Activated naive CD8-positive, alpha-beta T cell treated with anti-CD3 and anti-CD28 coated beads, Interleukin-2, amount 50 U/mL, for 16 hours (primary cell): ENCODE results near the gene CALM1.

Experiments
- DNase-seq: peaks from one replicate; pipeline ENCODE4 v3.0.0-alpha.2; 2020; ENCODE audit warnings: low read depth, low spot score

Gene CALM1

DNA sequence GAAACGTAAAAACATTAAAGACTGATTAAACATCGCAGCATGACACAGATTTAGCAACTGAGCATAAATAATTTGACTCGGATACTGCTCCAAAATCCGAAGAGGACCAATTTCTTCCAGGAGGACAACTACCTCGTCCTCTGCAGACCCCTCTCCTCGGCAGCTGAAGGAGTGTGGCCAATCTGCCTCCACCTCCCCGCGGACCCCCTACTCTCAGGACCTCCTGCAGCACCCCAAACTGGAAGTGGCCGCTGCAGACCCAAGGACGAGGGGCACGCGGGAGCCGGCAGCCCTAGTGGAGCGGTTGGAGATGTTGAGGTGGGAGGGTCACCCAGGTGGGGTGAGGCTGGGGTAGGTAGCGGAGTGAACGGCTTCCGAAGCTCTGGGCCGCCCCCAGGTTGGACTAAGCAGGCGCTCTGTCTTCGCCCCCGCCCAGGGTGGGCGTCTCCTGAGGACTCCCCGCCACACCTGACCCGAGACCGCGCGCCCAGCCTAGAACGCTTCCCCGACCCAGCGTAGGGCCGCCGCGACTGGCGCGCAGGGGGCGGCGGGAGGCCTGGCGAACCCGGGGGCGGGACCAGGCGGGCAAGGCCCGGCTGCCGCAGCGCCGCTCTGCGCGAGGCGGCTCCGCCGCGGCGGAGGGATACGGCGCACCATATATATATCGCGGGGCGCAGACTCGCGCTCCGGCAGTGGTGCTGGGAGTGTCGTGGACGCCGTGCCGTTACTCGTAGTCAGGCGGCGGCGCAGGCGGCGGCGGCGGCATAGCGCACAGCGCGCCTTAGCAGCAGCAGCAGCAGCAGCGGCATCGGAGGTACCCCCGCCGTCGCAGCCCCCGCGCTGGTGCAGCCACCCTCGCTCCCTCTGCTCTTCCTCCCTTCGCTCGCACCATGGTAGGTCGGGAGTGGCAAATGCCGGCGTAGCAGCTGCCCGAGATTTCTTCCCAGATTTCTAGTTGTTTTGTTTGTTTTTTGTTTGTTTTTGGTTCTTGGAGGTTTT lies at the start of gene CALM1:
Gene CALM1, plus strand, starts transcription at position 689 of the 999 bp plus-strand sequence. Its CDS starts 202 bp downstream, at position 891.
- DNase-seq, result peak; percentile 93

DNA sequence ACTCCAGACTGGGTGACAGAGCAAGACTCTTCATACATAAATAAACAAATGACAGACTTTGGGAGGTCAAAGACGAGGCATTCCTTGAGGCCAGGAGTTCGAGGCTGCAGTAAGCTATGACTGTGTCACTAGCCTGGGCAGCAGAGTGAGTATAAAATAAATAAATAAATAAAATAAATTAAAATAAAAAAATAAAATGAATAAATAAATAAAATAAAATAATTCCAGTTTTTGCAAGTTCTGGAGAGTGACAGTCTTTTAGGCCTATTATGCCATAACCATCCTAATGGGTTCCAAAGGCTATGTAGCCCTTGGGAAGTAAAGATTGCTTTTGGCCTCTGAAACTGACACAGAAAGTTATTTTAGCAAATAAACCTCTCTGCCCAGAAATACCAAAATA lies 48.6 kb upstream of the CALM1 start:
- no peak for DNase-seq

DNA sequence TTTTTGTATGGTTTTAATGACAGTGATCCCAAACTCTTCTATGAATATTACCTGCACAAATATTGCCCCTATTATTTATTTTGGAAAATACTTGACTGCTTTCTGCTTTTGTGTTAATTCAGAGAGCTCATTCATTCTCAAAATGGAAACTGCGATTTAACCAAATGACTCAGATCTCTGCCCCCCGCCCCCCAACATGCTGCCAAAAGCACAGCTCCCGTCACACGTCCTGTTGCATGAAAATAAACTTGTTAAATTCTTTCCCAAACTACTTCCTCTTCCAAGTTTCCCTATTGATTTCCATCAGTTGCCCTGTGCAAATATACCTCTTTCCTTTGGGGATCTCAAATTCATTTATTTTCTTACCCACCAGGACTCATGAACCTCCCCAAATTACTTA lies 47.1 kb upstream of the CALM1 start:
- no peak for DNase-seq

DNA sequence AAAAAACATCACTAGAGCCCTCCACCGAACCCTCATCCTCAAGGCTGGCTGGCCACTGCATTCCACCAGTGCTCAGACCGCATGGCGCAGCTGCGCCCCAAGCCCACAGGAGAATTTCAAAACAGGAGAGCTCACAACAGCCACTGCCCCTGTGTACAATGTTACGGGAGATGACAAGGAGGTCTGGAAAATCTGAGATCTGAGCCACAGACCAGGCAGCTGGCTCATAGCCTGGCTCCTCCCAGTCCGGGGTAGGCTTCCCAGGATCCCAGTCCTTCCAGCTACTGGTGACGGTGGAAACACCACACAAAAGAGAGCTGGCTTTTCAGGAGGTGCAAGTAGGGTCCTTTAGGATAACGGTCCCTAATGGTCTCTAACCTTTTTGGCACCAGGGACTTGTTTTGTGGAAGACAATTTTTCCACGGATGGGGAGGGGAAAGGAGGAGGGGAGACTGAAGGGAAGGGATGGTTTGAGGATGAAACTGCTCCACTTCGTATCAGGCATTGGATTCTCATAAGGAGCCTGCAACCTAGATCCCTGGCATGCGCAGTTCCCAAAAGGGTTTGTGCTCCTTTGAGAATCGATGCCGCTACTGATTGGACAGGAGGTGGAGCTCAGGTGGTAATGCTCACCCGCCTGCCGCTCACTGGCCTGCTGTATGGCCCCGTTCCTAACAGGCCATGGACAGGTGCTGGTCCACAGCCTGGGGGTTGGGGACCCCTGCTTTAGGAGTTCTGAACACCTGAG lies 42.1 kb upstream of the CALM1 start:
- DNase-seq, result no peak

DNA sequence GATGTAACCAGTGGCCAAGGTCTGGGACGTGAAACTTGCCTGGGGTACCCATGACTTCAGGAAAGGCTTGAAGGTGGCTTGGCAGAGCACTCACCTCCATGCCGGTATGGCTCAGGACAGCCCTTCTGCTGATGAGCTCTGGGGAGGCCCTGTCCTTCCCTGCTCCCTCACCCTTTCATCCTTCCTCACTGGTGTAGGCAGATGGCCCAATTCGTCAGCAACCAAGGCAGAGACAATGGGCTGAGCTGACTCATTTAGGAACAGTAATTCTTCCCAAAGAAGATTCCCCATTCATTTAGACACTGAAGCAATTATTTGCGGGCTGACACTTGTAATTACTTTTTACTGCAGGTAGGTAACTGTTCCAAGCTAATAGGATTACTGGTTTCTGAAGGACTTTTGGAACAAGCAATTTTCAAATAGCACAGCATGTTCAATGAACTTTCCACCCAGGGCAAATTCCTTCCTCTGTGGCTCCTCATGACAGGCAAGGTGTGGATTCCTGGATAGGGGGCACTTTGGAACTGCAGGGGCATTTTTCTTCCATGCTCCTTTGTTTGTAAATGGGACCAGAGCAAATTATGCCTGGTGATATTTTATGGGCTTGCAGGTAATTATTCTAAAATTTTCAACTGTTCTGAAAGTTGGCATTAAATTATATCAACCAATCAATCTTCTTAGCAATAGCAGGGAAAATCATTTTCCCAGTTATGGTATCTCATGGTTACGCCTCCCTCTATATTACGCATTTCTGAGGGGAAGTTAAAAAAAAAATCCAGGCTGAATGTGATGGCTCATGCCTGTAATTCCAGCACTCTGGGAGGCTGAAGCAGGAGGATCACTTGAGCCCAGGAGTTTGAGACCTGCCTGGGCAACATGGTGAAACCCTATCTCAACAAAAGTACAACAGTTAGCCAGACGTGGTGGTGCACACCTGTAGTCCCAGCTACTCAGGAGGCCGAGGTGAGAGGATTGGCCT lies 41.0 kb upstream of the CALM1 start:
- no peak for DNase-seq

DNA sequence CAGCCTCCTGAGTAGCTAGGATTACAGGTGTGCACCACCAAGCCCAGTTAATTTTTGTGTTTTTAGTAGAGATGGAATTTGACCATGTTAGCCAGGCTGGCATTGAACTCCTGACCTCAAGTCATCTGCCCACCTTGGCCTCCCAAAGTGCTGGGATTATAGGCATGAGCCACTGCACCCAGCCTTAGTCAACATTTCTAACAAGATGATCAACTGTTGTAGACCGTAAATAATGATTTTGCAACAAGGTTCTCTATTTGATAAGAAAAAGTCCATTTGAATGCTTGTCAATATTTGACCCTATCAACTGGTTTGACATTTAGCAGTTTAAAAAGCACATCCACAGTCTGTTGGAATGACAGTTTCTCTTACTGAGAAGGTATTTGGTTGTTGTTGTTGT lies 39.9 kb upstream of the CALM1 start:
- no peak for DNase-seq

DNA sequence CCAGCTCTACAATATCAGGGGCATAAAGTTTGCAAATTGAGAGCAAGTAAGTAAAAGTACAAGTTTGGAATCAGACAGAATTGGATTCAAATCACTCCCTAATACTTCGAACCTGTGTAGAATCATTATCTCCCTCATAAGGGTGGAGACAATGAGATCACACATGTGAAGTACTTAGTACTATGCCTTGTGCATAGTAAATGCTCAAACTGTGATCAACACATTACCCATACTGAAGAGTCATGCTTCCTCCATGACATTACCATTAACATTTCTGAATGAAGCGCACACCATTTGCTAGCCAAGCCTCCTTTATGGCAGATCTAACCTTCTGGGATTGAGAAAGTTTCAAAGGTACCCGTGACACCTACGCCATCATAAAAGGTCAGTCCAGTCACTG lies 38.5 kb upstream of the CALM1 start:
- DNase-seq, result no peak

DNA sequence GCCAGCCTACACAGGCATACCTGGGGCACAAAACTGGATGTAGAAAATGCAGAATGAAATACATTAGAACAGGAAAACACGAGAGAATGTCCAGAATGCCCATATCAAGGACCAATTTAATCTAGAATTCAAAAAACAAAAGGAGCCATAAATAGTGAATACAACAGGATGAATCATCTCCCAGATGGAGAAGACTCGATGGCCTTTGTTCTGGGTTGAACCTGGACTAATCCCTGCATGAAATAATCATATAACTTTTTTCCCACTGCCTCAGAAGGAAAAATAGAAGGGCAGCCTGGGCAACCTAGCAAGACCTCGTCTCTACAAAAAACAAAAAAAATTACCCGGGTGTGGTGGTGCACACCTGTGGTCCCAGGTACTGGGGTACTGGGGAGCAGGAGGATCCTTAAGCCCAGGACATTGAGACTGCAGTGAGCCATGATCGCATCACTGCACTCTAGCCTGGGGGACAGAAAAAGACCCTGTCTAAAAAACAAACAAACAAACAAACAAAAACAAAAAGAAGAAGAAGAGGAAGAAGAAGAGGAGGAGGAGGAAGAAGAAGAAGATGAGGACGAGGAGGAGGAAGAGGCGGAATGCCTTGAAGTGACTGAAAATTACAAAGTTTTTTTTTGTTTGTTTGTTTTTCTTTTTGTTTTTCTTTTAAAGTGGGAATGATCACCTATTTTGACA lies 34.8 kb upstream of the CALM1 start:
- DNase-seq, result no peak

DNA sequence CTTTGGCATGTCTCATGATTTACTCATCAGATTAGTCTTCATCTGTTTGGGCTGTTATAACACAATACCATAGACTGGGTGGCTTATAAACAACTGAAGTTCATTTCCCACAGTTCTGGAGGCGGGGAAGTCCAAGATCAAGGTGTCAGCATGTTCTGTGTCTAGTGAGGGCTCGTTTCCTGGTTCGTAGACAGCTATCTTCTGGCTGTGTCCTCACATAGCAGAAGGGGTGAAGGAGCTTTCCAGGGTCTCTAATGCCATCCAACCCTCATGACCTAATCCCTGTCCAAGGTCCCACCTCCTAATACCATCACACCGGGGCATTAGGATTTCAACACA lies 34.3 kb upstream of the CALM1 start:
- DNase-seq, result no peak

DNA sequence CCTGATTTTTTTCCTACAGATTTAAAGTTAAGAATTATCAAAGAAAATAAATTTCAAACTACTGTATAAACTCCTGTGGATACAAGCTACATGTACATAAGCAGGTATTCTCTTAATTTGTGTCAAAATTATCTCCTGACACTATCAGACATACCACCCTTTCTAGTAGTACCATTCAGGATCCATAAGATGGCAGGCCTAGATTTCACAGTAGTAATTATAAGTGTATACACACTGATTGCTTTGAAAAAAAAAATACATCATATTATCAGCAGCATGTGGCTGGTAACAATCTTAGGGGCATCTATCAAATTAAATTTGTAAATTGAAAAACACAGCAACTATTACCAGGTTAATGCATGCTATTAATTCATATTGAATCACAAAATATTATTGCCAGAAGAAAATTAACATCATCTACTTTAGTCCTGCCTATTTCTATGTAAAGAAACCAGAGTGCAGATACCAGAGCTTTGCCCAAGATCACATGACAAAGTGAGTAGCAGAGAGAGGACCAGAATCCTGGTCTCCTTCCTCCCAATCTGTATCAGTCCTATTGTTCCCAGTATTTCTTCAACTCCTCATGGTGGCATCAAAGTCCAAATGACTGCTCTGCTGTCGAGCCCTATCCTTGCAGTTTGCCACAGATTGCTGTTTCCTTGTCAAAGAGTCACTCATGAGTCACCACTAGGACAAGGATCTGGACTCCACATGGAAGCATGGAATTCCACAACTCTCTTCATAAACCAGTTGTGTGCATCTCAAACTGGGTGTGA lies 27.7 kb upstream of the CALM1 start:
- no peak for DNase-seq

DNA sequence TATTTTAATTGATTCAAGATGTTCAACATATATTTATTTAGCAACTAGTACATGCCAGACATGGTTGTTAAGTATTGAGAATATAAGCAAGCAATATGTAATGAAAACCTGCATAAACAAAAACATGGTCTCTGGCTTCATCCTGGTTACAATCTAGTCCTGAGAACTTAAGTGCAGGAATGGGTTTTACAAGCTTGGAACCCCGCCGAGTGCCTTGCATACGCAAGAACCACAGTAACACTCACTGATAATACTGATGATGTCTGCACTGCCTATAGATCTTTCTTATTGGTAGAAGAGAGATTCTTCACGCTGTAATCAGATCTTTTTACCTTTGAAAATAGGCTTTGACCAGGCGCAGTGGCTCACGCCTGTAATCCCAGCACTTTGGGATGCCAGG lies 22.9 kb upstream of the CALM1 start:
- no peak for DNase-seq

DNA sequence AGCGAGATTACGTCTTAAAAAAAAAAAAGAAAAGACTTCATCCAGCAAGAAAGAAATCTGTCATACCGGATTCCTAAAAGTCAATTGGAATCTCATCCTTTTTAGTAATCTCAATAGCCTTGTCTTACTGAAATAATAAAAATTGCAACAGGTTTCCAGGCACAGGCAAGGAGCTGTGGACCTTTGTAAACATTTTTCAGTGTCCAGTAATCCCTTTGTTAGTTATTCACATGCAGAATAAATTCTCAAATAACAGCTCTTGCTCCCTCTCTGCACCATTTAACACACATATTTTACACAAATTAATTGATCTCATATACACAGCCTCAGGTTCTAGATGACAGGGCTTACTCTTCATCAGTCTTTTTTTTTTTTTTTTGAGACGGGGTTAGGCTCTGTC lies 22.0 kb upstream of the CALM1 start:
- no peak for DNase-seq

DNA sequence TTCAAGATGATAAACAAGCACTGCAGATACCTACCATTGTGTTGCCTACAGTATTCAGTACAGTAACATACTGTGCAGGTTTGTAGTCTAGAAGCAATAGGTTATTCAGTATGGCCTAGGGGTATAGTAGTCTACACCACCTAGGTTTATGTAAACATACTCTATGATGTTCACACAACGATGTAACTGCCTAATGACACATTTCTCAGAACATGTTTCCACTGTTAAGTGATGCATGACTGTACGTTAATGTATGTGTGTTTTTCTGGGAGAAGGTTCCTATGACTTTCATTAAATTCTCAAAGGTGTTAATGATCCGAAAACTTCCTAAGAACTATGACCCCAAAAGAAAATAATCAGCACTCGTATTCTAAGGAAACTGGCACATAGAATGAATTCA lies 20.9 kb upstream of the CALM1 start:
- no peak for DNase-seq

DNA sequence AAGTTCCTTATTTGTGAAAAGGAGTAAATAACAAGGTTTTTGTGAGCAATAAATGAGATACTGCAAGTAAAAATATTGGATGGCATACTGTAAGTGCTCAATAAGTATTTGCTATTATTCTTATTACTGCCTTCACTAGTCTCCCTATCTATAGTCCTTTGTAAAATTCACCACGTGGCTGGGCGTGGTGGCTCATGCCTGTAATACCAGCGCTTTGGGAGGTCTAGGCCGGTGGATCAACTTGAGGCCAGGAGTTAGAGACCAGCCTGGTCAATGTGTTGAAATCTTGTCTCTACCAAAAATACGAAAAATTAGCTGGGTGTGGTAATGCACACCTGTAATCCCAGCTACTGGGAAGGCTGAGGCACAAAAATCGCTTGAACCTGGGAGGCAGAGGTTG lies 18.6 kb upstream of the CALM1 start:
- DNase-seq, result no peak

DNA sequence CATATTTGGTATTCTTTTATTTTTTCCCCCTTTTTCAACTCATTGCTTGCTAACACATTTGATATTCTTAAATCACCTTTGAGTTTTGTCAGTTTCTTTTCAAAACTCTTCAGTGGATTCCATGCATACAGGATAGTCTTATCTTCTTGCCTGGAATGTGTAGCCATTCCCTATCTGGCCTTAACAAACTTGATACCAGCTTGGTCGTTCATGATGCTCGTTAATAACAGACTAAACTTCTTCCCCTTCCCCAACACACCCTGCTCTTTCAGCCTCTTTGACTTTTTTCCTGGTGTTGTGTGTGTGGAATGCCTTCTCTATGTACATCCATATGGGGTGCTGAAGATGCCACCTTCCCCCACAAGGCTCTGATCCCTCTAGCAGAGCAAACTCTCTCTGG lies 17.7 kb upstream of the CALM1 start:
- DNase-seq, result no peak

DNA sequence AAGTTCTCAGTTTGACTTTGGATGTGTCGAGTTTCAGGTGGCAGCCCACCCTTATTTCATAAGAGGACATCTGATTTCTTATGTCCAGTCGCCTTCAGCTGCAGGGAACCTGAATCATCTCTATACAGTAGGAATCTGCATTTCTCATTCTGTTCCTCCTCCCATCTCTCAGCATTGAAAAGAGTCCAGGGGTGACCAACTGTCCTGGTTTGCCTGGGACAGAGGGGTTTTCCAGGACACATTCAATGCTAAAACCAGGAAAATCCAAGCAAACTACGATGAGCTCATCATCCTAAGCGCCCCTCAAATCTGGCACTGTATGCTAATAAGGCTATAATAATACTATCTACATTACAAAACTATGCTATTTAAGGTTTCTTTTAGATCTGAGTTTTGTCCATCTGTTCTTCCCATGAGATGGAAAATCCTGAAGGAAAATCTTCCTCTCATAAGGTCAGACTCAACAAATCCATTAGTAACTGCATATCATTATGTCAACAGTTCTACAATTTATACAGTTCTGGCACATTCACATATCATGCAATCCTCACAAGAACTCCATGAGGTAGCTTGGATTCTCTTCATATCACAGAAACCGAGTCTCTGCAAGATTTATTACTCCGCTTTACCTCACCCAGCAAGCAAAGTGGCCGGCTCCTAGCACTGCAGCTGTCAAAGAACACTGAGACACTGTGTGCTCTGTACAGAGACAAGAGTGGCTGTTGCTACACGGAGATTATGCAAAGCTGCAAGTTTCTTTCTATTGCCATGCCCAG lies 15.6 kb upstream of the CALM1 start:
- no peak for DNase-seq

DNA sequence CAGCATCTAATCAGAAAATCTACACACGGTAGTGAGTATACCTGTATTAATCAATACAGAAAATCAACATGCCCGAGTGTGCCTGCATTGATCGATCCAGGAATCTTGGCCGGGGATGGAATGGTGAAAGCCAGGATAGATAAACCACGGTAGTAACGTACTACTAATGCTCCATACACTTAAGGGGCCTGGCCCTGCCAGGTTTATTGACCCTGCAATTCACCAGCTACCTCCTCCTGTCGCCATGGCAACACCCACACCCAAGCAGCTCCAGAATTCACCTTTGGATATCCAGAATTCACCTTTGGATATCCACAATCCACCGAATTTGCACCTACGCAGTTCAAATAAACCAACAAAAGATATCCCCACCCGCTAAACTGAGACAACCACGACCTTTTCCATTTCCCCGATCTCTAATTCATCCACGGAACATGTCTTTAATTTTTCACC lies 14.8 kb upstream of the CALM1 start:
- no peak for DNase-seq

DNA sequence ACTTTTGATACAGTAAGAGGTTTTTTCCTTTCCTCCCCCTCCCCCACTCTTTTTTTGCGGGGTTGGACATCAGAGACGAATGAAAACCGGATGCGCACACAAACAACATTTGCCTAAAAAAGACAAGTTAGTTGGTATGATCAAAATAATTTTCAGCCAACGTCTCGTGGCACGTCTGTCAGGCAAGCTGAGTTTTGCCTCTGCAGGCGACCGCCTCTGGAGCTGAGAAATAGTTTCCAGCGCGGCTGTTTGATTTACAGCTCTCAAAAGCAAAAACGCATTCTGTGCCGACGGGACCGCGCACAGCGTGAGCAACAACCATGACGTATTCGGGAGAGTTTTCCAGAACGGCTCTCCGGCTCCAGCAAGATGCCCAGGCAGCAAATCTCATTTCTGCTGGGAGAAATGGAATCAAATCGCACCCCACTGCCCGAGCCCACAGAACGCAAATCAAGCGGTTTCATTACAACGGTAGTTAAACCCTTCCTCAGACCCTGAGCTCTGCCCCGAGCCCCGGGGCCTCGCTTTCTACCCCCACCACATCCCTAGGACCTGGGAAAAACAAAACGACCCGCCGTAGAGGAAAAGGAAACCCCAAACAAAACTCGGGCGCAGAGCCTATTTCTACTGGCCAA lies 14.2 kb upstream of the CALM1 start:
- peak; percentile 62 for DNase-seq
